ENCODE data around the gene LSAMP. TPM values are rescaled to one million over a fixed set of nuclear protein-coding genes. Genes with fewer than 3 reads are reported as not detected.

The LSAMP gene
- total and polyA plus RNA-seq, 2 donors (not counting 1 experiment from before 2014, with no cell fraction given), result not detected

GRCh38 chr3:116164039-116164438 is 281.2 kb downstream of the LSAMP start:
- Histone ChIP-seq H3K4me3 (ENCODE audit: control extremely low read depth in 1 of 5, extremely low read depth in 1 of 5, insufficient read depth in 1 of 5, low read depth in 2 of 5, low read length in 4 of 5) (no peak overlapping the region), H2AFZ (ENCODE audit: insufficient read depth, low read depth, low read length, poor library complexity, severe bottlenecking) (no peak overlapping the region), H3K4me1 (ENCODE audit: control insufficient read depth in 2 of 2, insufficient read depth in 2 of 2, low read length in 2 of 2) (no peaks in the 10 kb centered on the region), H3K79me2 (ENCODE audit: control insufficient read depth, insufficient read depth, low read length) (no peaks in the 10 kb centered on the region), H3K9me3 (ENCODE audit: control extremely low read depth in 1 of 3, control insufficient read depth in 2 of 3, insufficient read depth in 1 of 3, low read length in 2 of 3) (no peaks in the 10 kb centered on the region), H3K4me2 (replicated peaks; ENCODE audit: low read depth, low read length, poor library complexity, severe bottlenecking) (no peak overlapping the region), H3K27ac (ENCODE audit: low read length in 2 of 2) (no peak overlapping the region), H3K9ac (ENCODE audit: low read length) (no peak overlapping the region), H4K20me1 (ENCODE audit: control insufficient read depth, insufficient read depth, low read length, poor library complexity, severe bottlenecking) (no peaks in the 10 kb centered on the region), H3K36me3 (replicated peaks in 1 of 2; ENCODE audit: control extremely low read depth in 1 of 2, control insufficient read depth in 1 of 2, extremely low read depth in 1 of 2, insufficient read depth in 2 of 2, low read length in 1 of 2) (no peaks in the 10 kb centered on the region), H3K27me3 (replicated peaks in 1 of 4; ENCODE audit: control extremely low read depth in 1 of 4, control insufficient read depth in 3 of 4, insufficient read depth in 4 of 4, low read length in 3 of 4) (no peaks in the 10 kb centered on the region)
- WGBS (ENCODE audit: insufficient coverage), result 83% methylated on average over 1 of the region's 2 CpGs
- DNase-seq (no peak), ATAC-seq (ENCODE audit: low read depth) (no peak)
- Mint-ChIP-seq H3K9me3 (ENCODE audit: insufficient read depth) (no peaks in the 10 kb centered on the region), H3K27ac (no peak overlapping the region), H3K4me1 (no peaks in the 10 kb centered on the region), H3K4me3 (no peak overlapping the region), H3K27me3 (no peaks in the 10 kb centered on the region)
- TF ChIP-seq EZH2 (IDR thresholded peaks at IDR 0.05; ENCODE audit: borderline replicate concordance, insufficient read depth, low read depth, low read length, poor library complexity, severe bottlenecking), result no peak
- no peak for TF ChIP-seq CTCF (IDR thresholded peaks at IDR 0.05)
- ChIA-PET CTCF (no interaction called here), POLR2A (no interaction called here)
- intact Hi-C loops (cut with micrococcal nuclease), result no loop called here

GRCh38 chr3:116161575-116162525 is 283.4 kb downstream of the LSAMP start:
- Histone ChIP-seq H3K27me3 (replicated peaks in 1 of 4; ENCODE audit: control extremely low read depth in 1 of 4, control insufficient read depth in 3 of 4, insufficient read depth in 4 of 4, low read length in 3 of 4) (no peaks in the 10 kb centered on the region), H3K79me2 (ENCODE audit: control insufficient read depth, insufficient read depth, low read length) (no peaks in the 10 kb centered on the region), H3K36me3 (replicated peaks in 1 of 2; ENCODE audit: control extremely low read depth in 1 of 2, control insufficient read depth in 1 of 2, extremely low read depth in 1 of 2, insufficient read depth in 2 of 2, low read length in 1 of 2) (no peaks in the 10 kb centered on the region), H3K4me2 (replicated peaks; ENCODE audit: low read depth, low read length, poor library complexity, severe bottlenecking) (no peak overlapping the region), H3K4me1 (ENCODE audit: control insufficient read depth in 2 of 2, insufficient read depth in 2 of 2, low read length in 2 of 2) (no peaks in the 10 kb centered on the region), H3K9me3 (ENCODE audit: control extremely low read depth in 1 of 3, control insufficient read depth in 2 of 3, insufficient read depth in 1 of 3, low read length in 2 of 3) (no peaks in the 10 kb centered on the region), H3K4me3 (ENCODE audit: control extremely low read depth in 1 of 5, extremely low read depth in 1 of 5, insufficient read depth in 1 of 5, low read depth in 2 of 5, low read length in 4 of 5) (no peak overlapping the region), H3K9ac (ENCODE audit: low read length) (no peak overlapping the region), H4K20me1 (ENCODE audit: control insufficient read depth, insufficient read depth, low read length, poor library complexity, severe bottlenecking) (no peaks in the 10 kb centered on the region), H3K27ac (ENCODE audit: low read length in 2 of 2) (no peak overlapping the region), H2AFZ (ENCODE audit: insufficient read depth, low read depth, low read length, poor library complexity, severe bottlenecking) (no peak overlapping the region)
- Mint-ChIP-seq H3K27ac (no peak overlapping the region), H3K27me3 (no peaks in the 10 kb centered on the region), H3K4me1 (no peaks in the 10 kb centered on the region), H3K4me3 (no peak overlapping the region), H3K9me3 (ENCODE audit: insufficient read depth) (no peaks in the 10 kb centered on the region)
- no peak for DNase-seq
- no peak for ATAC-seq (ENCODE audit: low read depth)
- intact Hi-C loops (cut with micrococcal nuclease), result no loop called here
- ChIA-PET CTCF (no interaction called here), POLR2A (no interaction called here)
- TF ChIP-seq EZH2 (IDR thresholded peaks at IDR 0.05; ENCODE audit: borderline replicate concordance, insufficient read depth, low read depth, low read length, poor library complexity, severe bottlenecking) (no peak), CTCF (IDR thresholded peaks at IDR 0.05) (no peak)
- no CpG with 5 or more reads among the region's 5 CpGs for WGBS (ENCODE audit: insufficient coverage)
